Renal pelvis (tissue), 4 donors: ENCODE data around the gene KBTBD12. TPM values are rescaled to one million over a fixed set of nuclear protein-coding genes. Genes with fewer than 3 reads are reported as not detected.

ENCODE experiments used
- DNase-seq: peaks from one replicate; pipeline ENCODE4 v3.0.0-alpha.2; 2013
- polyA plus RNA-seq, 3 donors: library from polyadenylated mRNA; unstranded; fragments of 120-200 nt; gene quantifications; one replicate each; pipeline ENCODE4 v1.2.1, GENCODE V29; 2013; ENCODE audit not compliant: insufficient read length in 3 of 3

Gene KBTBD12
- polyA plus RNA-seq, 3 donors: 1.1 to 1.9 (median 1.1) TPM

DNA sequence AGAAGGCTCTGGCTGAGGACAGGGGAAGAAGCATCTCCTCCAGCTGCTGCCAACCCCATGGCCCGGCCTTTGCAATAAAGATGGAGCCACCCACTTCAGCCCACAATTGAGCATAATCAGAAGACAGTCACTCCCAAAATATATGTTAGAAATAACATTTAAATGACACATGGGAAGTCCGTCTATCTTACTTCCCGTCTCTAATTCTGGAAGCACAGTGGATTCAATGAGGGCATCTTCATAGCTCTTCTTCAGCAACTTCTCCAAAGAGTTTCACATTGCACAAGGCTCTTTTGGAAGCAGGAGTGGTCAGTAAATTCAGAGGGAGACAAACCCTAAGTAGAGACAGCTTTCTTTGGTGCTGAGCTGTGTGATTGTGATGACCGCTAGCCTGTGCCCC is 70.2 kb downstream of the KBTBD12 start:
- no peak for DNase-seq

- no peak for DNase-seq
Observed at GRCh38 chr3:127985655-127986225, 70.7 kb downstream of the KBTBD12 start.

GRCh38 chr3:127986803-127987202 is 71.8 kb downstream of the KBTBD12 start:
- DNase-seq: no peak

- DNase-seq: no peak
Observed at GRCh38 chr3:127987309-127987995, 72.4 kb downstream of the KBTBD12 start.

DNA sequence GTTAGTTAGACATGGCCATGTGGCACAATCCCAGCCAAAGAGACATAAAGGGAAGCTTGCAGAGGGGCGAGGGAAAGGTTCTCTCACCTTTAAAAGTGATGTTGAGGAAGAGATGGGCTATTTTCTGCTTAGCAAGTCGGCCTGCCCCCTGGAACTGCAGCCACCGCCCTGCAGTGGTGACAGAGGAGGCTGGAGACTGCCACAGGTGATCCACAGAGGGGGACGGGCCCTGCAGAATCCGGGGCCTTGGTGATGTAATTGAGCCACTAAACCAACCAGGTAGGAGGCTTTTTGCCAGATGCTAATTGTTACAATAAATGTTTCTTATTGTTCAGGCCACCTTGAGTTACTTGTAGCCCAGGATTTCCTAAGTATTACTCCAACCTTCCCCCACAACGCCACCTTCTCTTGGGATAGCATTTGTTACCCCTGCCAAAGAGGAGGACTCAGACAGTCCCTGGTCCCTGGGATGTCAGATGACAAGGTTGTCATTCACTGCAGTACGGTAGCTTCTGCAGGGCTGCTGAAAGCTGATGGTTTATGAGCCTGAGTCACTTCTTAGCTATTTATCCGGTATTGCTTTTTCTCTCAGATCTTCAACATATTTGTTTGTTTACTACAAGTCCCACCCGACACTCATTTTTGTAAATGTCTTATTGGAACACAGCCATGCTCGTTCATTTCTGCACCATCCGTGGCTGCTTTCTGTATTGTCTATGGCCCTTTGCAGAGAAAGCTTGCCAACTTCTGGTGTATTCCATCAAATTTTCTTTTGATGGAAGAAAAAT is 73.9 kb downstream of the KBTBD12 start:
- DNase-seq: no peak

DNA sequence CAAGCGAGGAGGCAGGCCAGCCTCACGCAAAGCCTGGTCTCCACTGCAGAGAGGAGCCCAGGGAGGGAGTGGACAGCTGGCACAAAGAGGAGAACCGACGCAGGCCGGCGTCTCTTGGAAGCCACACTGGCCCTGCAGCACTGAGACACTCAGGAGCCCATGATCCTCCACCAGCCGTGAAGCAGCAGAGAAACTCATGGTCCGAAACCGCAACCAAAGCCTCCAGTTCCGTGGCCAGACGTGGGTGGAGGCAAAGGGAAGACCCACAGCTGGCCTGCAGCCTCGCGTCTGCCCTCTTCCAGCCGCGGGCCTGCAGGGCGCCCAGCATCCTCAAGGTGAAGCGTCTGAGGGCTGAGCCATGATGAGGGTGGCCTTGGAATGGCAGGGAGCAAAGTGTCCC is 75.0 kb downstream of the KBTBD12 start:
- no peak for DNase-seq

GRCh38 chr3:127990461-127990860 is 75.4 kb downstream of the KBTBD12 start:
- no peak for DNase-seq

DNA sequence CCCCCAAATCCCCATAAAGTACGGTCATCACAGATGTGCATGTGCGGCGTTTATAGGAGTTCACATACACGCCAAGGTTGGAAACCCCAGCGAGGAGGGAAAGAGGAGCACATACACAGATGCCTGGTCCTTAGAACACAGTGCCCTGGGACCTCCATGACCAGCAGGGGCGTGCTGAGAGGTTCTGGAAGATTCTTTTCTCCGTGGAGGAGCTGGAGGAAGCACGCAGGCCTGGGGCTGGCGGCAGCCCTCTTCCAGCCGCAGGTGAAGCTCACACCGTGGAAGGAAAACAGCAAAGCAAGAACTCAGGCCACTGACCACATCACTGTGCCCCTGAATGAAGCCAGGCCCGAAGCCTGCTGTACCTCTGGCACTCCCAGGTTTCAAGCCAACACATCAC is 76.2 kb downstream of the KBTBD12 start:
- no peak for DNase-seq

DNA sequence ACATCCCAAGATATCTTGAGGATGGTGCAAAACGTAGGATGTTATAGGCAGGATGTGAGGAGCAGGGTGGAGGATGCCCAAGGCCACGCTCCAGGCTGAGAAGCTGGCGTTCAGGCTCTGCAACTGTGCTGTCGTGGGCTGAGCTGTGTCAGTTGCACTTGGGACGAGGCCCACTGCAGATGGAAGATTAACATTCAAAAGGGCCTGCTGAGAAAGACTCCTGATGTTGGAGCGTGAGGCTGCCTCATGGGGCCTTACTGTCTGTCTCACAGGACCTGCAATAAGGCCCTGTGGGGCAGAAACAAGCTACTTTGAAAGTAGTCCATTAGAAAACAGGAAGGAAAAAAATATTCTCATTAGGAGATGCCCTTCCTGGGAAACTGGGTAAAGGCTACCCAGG is 76.6 kb downstream of the KBTBD12 start:
- DNase-seq: no peak

DNA sequence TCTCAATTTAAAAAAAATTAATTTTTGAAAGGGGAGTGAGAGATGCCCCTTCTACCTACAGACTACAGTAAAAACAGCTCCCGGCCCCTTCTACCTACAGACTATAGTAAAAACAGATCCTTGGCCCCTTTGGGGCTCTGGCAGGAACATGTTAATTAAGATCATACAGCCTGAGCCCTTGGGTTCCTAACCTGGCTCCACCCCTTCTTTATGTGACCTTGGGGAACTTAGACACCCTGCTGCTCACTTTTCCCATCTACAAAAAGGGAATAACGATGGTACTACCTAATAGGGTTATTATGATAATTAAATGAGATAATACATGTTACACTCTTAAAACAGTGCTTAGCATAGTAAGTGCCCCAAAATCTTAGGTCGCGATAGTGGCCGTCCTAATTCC is 77.1 kb downstream of the KBTBD12 start:
- no peak for DNase-seq

DNA sequence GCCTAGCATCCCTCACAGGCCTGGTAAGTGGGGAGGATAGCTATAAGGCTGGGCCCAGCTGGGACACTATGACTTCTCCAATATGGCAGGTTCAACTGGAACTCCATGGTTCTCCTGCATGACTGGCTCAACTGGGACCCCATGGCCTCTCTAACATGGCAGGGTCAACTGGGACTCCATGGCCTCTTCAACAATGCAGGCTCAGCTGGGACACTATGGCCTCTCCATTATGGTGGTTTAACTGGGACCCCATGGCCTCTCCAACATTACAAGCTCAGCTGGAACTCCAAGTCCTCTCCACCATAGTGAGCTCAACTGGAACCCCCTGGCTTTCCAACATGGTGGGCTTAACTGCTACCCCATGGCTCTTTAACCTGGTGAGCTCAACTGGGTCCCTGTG is 79.0 kb downstream of the KBTBD12 start:
- no peak for DNase-seq

DNA sequence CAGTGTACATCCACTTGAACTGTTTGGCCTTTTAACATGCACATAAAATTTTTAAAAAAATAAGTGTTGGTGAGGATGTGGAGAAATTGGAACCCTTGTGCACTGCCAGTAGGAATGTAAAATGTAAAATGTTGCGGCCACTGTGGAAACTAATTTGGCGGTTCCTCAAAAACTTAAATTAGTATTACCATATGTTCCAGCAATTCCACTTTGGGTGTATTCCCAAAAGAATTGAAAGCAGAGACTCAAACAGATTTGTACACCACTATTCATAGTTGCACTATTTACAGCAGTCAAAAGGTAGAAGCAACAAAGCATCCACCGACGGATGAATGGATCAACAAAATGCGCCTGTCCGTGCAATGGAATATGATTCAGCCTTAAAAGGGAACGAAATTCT is 82.0 kb downstream of the KBTBD12 start:
- no peak for DNase-seq

- no peak for DNase-seq
Observed at GRCh38 chr3:127997961-127998360, 82.9 kb downstream of the KBTBD12 start.

DNA sequence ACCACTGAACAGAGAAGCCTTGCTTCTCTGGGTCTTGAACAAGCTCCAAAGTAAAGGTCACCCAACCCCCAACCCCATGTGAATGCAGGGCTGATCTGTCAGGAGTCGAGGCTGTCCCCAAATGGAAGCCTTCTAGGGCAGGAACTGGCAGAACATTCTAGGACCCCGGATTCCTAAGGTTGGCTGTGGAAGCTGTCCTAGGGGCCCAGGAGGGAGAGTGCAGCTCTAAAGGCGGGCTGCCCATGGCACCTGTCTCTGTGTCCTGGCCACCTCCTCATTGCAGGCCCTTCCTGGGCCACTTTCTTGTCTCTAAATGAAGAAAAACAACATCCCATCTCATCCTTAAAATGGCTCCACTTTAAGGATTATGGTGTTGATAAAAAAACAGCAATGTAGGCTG is 83.6 kb downstream of the KBTBD12 start:
- no peak for DNase-seq

DNA sequence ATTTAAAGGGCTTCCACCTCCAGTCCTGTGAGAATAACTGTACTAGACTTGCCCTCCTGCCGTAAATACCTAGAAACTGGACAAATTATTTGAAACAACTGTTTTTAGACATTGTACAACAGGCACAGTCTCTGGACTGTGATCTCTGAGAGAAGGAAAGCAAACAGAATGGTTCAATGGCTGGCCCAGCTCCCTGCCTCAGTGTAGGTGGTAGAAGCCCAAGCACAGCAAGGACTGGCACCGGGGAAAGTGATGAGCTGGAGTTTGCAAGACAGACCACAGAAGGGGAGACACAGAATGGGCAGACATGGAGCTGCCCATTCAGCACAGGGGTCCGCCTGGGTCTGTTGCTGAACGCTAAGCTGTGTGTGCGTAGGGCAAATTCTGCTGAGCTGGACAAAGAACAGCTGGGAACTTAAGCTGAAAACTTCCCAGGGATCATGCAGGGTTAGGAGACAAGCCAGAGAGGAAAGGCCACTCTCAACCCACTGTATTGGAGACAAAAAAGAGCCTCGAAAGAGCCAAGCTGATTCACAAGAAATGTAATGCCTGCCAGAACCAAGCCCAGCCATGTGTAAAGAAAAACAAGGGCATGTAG is 84.6 kb downstream of the KBTBD12 start:
- no peak for DNase-seq

DNA sequence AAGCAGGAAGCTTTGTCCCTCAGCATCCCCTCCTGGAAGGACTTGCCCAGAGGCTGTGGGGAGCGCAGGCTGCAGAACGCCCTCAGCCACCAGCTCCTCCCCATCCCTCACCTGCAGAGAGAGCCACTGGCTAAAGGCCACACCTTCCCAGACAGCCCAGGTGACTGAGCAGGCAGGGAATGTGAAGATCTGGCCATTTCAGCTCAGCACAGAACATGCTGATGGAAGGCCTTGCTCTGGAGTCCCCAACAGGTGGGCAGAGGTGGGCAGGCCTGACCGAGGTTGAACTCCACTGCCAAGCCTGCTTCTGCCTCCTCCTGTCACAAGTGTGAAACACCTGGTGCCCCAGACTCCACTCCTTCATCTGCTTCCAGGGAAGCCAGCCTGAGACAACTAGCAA is 86.5 kb downstream of the KBTBD12 start:
- no peak for DNase-seq

DNA sequence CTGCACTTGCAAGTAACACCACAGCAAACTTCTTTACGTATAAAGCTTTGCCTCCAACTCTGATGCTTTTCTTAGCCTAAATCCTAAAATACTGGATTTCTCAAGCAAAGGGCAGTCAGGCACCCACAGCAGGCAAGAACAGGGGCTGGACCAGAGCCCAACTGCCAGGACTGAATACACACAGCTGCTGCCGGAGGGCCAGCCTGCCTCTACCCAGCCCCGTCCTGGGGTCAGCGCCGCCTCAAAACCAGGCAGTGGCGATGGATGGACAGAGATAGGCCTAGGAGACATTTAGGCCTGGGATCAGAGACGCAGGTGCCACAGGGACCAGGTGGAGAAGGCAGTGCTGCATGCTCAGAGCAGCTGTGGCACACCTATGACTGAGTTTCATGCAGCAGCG is 89.6 kb downstream of the KBTBD12 start:
- DNase-seq: no peak

- no peak for DNase-seq
Observed at GRCh38 chr3:128006061-128007032, 91.3 kb downstream of the KBTBD12 start.

DNA sequence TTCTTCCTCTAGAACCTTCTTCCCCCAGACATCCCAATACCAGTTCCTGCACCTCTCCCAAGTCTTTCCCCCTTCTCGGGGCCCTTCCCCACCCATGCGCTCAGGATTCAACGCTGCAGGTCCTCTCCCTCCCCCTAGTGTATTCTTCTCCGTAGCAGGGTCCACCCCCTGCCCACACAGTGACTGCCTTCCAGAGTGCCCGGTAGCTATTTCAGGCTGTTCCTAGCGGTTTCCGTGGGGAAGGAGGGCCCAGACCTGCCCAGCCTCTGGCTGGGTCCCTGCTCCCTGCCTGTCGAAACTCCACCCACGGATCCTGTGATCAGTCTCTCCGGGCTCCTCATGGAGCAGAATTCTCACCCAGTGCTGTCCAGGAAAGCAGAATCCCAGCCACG is 92.0 kb downstream of the KBTBD12 start:
- no peak for DNase-seq

- DNase-seq: no peak
Observed at GRCh38 chr3:128009952-128010846, 95.2 kb downstream of the KBTBD12 start.

- DNase-seq: peak; percentile 72
Observed at GRCh38 chr3:128011140-128011539, 96.1 kb downstream of the KBTBD12 start.
